ENCODE measurements around the gene AKR1B1. TPM values are rescaled to one million over a fixed set of nuclear protein-coding genes. Genes with fewer than 3 reads are reported as not detected.
A peak's percentile ranks its signal among the peaks of the same experiment; 100 is the strongest.

AKR1B1 gene
- total and polyA plus RNA-seq, 9 of the 15 experiments (the other 6 are each of a cell fraction or from before 2014, with no cell fraction given), result 2.0 to 10.6 (median 6.2) TPM

DNA sequence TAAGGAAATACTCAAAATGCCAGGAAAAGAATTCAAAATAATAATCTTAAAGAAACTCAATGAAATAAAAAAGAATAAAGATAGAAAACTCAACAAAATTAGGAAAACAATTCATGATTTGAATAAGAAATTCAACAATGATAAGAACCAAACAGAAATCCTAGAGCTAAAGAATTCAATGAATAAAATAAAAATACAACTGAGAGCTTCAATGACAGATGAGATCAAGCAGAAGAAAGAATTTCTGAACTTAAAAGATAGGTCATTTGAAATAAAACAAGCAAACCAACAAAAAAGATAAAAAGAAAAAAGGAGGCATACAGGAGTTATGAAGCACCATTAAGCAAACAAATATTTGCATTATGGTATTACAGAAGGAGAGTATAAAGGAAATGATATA is 5.6 kb upstream of the AKR1B1 start (continued):
- TF ChIP-seq TRIM28 (IDR thresholded peaks at IDR 0.05) (peak; percentile 96; the same call in 1 of the 2 replicates), AFF4 (CRISPR knock-in tag; IDR thresholded peaks at IDR 0.05) (no peak)

GRCh38 chr7:134463751-134464150 is 4.9 kb upstream of the AKR1B1 start:
- peaks cover 11 to 21% of the 10 kb centered on the region in 2 experiments; a peak in 3 of 5 replicates for H3K27me3 ChIP-seq (ENCODE audit: control insufficient read depth in 2 of 2, insufficient read depth in 2 of 2, low read length in 2 of 2)
- no peaks in the 10 kb centered on the region for H3K36me3 ChIP-seq (ENCODE audit: control insufficient read depth, insufficient read depth, low read length)
- H3K4me1 ChIP-seq (replicated peaks in 1 of 2; ENCODE audit: control insufficient read depth in 2 of 2, insufficient read depth in 2 of 2, low read length in 2 of 2), result peaks cover 0 to 4% of the 10 kb centered on the region in 2 experiments; a peak in 1 of 5 replicates
- FAIRE-seq (no peak), ATAC-seq (no peak), DNase-seq (ENCODE audit: extremely low read depth in 1 of 4, low spot score in 3 of 4) (no peak)
- no peaks in the 10 kb centered on the region for H3K79me2 ChIP-seq (ENCODE audit: control insufficient read depth, insufficient read depth, low read length)
- H3K27ac ChIP-seq (ENCODE audit: extremely low read depth, low read depth, low read length), result no peak overlapping the region
- intact Hi-C loops (cut with micrococcal nuclease) (no loop called here), in situ Hi-C loops (cut with MboI) (no loop called here)
- 11% methylated on average over 2 of the region's 2 CpGs for WGBS (ENCODE audit: insufficient coverage, low coverage, missing lambda C conversion rate)
- ChIA-PET CTCF (ENCODE audit: low intra/inter-chr PET ratio) (no interaction called here), POLR2A (interaction anchor here (0.5 to 0.8 kb wide), 2 partner anchors 10 to 818 kb away, joined by 3 read pairs; no protein-coding TSS in a partner anchor)
- no peak overlapping the region for H3K4me2 ChIP-seq (ENCODE audit: insufficient read depth, low read length)
- TF ChIP-seq ZBTB49 (CRISPR knock-in tag; IDR thresholded peaks at IDR 0.05; ENCODE audit: borderline replicate concordance), result no peak
- TF ChIP-seq POLR2AphosphoS2 (IDR thresholded peaks at IDR 0.05; ENCODE audit: low read length), result no peak
- no peak for TF ChIP-seq ZNF395 (CRISPR knock-in tag; IDR thresholded peaks at IDR 0.05)
- TF ChIP-seq ZNF668 (CRISPR knock-in tag; IDR thresholded peaks at IDR 0.05), result no peak
- no peak for TF ChIP-seq STAT5B (CRISPR knock-in tag; IDR thresholded peaks at IDR 0.05)
- TF ChIP-seq HIVEP1 (CRISPR knock-in tag; IDR thresholded peaks at IDR 0.05), result no peak
- no peak for TF ChIP-seq POLR2H (tag; IDR thresholded peaks at IDR 0.05; ENCODE audit: low read depth)
- peaks cover 8% of the 10 kb centered on the region; the same call in 1 of the 2 replicates for H3K9me3 ChIP-seq (replicated peaks; ENCODE audit: control insufficient read depth, insufficient read depth, low read depth, low read length)
- no peak overlapping the region for H2AFZ ChIP-seq (ENCODE audit: low read depth, low read length)
- BruUV-seq (replicated peaks), result no TSS peak
- no peaks in the 10 kb centered on the region for H4K20me1 ChIP-seq (replicated peaks; ENCODE audit: control insufficient read depth, insufficient read depth, low read length)
- no peak overlapping the region for H3K9ac ChIP-seq (ENCODE audit: insufficient read depth in 1 of 2, low read depth in 2 of 2, low read length in 2 of 2)
- no peaks in the 10 kb centered on the region for H3K9me1 ChIP-seq (ENCODE audit: control insufficient read depth, insufficient read depth, low read length)
- no peak overlapping the region for H3K4me3 ChIP-seq
